ENCODE measurements around the gene KCNQ1.

GRCh38 chr11:2400762-2401435 lies 43.9 kb upstream of the KCNQ1 start:
- TF ChIP-seq TAF1 (IDR thresholded peaks at IDR 0.05; ENCODE audit: low read depth, low read length) (no peak), POLR2A (IDR thresholded peaks at IDR 0.05; ENCODE audit: low read depth, low read length) (no peak)

All from GM12891 (cell line).